NCI-H446 treated with DMSO at 0.1 percent for 48 hours (cell line): Measurements from ENCODE around the gene GRM5.
A peak's percentile ranks its signal among the peaks of the same experiment; 100 is the strongest.
"Not testable (repeated sequence)": the region's sequence is repeated elsewhere in the genome, so short reads cannot be mapped to it uniquely, and the experiment has no call there.

Source experiments
- DNase-seq: peaks from one replicate; lab custom pipeline; 2025; lab: John Stamatoyannopoulos, UW

GRM5 gene

DNA sequence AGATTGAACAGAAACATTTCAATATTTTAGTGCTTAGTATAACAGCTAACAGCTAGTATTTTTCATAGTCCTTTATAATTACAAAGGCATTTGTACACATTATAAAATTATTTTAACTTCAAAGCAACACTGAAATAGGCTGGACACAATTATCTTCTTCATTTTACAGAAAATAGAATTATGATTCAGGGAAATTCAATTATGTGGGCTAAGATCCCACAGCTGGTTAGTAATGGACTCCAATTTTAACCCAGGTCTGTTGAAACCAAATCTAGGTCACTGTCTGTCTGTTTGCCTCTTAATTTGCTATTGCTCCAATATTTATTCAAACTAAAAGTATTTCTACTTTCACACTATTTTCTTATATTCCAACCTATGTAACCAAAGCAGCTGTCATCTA is 574.1 kb downstream of the GRM5 start:
- no peak for DNase-seq

DNA sequence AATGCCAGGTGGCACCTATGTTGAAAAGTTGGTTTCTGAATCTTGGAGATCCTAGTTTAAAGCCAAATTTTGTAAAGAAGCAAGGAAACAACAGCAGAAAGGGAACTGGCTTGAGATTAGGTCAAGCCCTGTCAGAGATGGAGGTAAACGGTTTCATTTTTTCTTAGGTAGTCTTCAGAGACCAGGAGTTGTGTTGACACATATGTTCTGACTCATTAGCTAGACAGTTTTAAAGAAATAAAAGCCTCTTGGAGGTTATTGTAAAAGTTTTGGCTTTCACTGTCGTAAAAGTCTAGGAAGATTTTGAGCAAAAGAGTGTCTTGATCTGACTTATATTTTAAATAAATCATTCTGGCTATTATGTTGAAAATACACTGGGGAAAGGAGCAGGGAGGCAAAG is 576.8 kb downstream of the GRM5 start:
- no peak for DNase-seq

DNA sequence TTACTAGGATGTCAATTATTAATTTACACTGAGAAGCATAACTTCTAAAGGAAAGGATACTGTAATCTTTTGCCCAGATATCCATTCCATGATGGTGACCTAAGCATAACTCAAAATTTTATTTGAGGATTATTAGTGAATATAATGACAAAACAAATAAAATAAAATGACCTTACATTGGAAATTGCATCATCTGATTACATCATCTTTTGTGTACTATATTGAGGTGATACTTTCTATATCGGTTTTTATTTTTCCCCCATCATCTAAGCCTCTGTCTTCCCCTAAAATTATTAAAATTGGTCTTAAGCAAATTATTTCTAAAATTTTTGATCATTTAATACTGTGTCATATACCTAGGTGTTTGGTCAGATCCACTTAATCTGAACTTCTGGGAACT is 578.1 kb downstream of the GRM5 start:
- no peak for DNase-seq

DNA sequence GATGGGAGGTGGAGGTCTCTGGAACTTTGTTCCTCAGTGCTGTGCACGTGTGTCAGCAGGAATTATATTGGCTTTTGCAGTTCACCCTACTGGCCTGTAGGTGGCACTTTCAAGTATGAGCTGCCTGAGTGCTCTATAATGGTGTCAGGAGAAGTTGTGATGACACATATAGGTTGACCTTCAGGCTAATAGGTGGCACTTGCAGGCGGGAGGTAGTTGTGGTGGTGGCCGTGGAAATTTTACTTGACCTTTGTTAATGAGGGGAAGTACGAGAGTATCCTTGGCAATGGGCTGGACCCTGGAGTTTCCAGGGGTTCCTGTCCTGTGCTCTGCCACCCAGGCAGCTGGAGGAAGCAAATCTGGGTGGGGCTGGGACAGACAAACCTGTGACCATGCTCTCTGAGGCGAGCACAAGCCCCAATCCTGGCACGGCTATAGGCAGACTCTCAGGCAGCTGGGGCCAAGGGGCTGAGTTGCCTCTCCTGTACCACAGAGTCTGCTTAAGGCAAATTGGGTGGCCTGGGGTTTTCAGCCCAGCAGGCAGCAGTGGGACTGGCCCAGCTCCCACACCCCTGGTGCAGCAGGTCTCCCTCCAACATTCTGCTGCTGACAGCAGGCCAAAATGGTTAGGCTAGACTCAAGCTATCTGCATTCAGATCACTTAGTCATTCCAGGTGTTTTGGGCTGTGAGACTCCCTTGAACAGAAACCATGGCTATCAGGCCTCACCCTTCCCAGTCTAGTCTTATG is 580.7 kb downstream of the GRM5 start:
- DNase-seq = peak; percentile 9

DNA sequence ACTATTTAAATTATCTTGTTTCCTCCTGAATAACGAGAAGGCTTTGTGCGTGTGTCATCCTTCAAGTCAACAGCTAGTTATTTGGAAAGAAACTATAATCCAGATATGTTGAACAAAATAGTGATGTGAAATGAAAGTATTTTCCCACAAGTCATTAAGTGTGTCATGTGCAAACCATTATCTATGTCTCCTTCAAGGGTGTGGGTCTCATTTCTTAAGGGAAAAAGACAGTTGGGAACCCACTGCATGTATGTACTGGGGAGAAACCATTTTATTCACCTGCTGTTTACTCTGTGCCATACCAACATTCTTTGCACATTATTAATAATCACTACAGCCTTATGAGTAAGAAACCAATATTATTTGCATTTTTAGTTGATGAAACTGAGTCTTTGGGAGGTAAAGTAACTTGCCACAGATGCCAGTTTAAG is 582.9 kb downstream of the GRM5 start:
- DNase-seq = no peak

DNA sequence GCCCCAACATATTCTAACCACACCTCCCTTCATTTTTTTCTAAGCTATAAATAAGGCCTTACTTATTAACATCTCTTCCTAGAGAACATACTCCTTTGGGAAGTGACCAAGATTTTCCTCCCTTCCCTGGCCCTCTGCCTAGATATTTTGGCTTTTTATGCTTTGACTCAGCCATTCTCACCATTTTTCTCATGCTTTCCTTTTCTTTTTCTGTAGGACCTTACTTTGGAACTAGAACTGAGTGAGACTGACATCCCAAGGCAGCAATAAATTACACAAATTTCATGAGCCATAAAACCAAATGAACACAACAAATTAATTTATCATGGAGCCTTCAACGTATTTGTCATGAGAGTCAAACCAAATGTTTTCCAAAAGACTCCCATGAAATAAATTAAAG is 585.6 kb downstream of the GRM5 start:
- peak; percentile 72 for DNase-seq

DNA sequence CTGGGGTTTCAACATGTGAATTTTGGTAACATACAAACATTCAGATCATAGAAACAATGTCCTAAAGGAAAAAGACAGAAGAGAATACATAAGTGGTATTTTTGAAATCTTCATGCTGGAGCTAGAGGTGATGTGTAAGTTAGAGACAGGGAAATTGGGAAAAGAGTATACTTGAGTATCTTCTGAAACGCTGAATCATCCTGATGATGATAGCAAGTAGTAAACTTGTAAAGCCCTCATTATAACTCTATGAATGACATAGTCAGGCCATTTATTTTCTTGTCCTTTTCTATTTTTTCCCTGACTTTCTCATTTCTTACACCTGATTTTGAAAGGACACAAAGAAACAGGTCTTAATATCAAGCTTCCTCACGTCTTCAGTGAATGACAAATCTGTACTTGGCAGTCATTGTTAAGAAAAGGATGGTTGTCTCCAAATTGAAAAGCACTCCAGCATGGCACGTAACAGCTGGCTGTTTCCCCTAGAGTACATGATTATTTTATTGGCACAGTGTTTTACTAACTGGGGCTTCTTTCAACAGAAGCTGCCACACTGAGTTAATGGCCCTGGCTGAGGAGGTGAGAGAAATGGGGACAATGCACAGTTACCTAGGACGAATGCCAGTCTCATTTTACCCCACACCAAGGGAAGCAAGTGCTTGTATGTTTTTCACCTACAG is 587.5 kb downstream of the GRM5 start:
- peak; percentile 91 for DNase-seq

DNA sequence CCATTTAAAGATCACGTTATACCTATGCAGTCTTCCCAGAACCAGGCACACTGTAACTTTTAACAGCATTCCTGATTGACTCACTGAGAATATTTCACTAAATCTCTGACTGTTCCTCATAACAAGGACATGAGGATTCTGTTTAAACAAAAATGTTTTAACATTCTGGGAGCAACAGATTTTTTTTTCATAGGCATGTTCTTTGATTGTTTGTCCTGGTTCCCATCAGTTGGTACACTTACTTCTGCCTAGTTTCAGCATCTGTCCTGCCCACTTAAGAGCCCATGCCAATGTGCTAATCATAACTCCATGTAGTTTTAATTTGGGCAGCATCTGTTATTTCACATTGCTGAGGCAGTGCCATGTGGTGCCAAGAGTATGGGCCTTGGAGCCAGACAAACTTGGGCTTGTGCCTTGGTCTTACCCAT is 589.8 kb downstream of the GRM5 start:
- peak; percentile 79 for DNase-seq

DNA sequence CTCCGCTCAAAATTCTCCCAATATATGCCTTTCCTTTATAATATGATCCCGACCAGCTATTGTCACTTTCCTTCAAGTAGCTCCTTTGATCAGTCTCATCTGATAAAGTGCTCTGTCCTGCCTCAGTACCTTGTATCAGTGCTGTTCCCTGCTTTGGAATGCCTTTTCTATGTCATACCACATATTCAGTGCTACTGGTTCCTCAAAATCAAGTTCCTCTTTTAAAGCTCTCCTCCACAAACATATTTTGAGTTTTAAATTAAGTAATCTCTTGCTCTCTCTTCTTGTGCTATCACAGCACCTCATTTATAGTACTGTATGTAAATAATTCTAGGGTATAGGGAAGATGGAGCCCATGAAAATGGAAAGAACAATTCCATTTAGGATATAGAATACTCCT is 591.1 kb downstream of the GRM5 start:
- DNase-seq = no peak

DNA sequence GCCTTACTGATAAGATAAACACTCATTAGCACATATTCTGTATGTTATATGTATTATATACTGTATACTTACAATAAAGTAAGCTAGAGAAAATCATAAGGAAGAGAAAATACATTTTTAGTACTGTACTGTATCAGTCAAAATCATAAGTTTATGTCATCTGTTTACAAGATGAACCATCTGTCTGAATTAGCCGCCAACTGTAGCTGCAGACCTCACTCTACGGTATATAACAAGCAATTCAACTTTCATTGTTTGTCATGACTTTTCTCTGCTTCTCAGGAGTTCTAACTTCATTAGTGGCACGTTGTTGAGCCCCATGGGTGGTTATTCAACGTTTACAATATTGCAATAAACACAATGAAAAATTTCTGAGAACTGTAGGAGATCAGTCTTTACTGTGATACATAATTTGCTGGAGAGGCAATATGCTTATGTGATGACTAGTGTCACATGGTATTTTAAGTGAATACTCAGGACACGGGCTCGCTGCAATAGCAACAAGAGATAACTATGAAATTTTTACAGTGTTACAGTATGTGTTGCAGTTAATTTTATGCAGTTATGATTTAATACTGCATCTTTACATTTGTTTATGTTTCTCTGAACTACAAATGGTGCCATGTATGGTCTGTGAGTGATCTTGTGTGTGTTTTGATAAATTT is 596.1 kb downstream of the GRM5 start:
- no peak for DNase-seq

DNA sequence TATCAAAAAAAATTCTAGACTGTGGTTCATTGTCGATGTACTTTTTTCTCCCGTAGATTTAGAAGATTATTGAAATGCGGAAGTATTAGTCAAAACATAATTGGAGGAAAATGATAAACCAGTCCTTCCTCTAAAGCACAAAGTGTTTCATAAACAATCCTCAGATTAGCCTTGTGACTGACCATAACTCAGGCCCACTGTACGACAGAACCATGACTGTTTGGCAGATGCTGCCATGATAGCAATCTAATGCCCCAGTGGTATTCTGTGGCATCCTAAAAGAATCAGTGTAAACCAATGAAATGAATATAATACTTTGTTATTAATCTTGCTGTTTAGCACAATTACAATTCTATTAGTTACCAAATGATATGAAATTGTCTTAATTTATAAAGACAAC is 601.3 kb downstream of the GRM5 start:
- DNase-seq = no peak

DNA sequence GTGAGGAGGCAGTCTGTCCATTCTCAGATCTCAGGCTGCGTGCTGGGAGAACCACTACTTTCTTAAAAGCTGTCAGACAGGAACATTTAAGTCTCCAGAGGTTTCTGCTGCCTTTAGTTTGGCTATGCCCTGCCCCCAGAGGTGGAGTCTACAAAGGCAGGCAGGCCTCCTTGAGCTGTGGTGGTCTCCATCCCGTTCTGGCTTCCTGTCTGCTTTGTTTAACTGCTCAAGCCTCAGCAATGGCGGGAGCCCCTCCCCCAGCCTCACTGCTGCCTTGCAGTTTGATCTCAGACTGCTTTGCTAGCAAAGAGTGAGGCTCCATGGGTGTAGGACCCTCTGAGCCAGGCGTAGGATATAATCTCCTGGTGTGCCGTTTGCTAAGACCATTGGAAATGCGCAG is 602.5 kb downstream of the GRM5 start:
- DNase-seq = not testable (repeated sequence)

DNA sequence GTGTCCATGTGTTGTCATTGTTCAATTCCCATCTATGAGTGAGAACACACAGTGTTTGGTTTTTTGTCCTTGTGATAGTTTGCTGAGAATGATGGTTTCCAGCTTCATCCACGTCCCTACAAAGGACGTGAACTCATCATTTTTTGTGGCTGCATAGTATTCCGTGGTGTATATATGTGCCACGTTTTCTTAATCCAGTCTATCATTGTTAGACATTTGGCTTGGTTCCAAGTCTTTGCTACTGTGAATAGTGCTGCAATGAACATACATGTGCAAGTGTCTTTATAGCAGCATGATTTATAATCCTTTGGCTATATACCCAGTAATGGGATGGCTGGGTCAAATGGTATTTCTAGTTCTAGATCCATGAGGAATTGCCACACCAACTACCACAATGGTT is 607.7 kb downstream of the GRM5 start:
- not testable (repeated sequence) for DNase-seq

DNA sequence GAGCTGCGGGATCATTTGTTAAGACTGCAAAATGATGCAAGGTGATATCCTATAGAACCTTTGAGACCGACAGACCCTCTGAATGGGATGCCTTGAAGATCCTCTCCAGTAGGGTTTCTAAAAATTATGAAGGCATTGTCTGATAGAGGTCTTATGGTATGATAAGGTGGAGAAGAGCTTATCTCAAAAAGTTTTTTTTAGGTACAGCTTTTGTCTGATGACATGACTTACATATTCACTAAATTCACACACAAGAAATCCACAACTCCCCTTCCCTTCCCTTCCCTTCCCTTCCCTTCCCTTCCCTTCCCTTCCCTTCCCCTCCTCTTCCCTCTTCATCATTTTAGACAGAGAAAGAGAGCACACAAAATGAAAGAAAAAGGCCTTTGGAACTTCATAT is 609.8 kb downstream of the GRM5 start:
- no peak for DNase-seq

DNA sequence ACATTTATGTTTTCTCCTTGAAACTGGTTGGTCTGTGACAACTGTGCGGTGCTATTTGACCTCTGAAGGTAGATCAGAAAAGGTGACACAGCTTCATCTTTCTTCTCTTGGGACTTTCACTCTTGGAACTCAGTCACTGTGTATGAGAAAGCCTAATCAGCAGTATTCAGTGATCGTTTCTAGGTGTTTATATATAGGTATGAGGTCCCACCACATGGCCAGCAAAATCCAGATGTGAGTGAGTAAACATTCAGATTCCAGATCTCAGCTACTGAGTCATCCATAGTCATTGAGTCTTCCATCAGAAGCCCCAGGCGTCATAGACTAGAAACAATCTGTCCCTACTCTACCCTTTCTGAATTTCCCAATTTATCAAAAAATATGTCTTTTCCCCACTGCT is 610.9 kb downstream of the GRM5 start:
- DNase-seq = no peak
